ENCODE measurements around the gene MLLT3.

MLLT3 gene

DNA sequence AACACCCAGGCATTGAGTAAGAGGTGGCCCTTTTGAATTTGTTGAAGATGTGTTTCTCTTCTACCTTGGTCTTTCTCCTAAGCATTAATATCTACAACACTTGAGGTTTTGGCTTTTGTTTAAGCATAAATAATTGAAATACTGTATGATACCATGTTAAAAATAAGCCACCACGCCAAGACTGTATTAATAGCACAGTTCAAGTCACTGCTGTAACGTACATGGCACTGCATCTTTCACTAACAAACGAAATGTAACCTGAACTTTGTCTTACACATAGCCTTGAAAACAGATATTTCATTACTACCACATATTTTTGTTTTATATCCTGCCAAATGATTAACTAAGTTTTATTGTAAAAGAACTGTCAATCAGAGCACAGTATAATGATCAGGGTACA lies 112.8 kb downstream of the MLLT3 start:
- no peak for DNase-seq (ENCODE audit: low read depth)

GRCh38 chr9:20508242-20508641 lies 114.1 kb downstream of the MLLT3 start:
- no peak for DNase-seq (ENCODE audit: low read depth)

DNA sequence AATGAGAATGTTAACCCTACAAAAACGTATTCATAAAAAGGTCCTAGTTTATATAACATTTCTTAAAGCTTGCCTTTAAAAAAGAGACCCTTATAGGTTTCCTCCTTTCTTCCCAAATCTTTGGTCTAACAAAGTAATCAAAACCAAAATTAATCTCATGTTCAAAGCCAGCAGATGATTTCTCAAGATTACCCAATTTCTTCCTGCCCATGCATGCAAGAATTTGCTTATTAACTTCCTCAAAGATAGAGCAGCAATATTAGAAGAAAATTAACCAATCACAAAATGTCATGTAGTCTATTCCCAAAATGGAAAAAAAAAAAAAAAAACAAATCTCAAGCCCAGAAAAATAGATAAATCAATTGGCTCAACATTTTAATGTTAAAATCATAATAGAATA lies 114.9 kb downstream of the MLLT3 start:
- no peak for DNase-seq (ENCODE audit: low read depth)

GRCh38 chr9:20506099-20506900 lies 116.0 kb downstream of the MLLT3 start:
- no peak for DNase-seq (ENCODE audit: low read depth)

DNA sequence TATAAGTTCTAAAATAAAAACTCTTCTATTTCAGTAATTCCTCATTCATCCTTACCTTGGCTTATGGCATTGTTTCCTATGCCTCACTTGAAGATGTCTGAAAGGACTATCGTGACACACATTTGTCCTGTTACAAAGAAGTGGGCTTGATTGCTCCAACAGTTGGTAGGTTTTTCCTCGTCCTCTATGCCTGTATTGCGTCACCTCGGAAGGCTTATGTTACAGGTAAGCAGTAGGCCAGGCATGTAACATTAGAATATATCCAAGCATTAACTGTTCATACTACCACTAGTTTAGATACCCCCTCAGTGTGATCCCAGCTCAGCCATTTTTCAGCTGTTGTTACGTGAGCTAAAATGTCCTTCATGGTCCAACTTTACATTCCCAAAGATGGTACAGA lies 116.7 kb downstream of the MLLT3 start:
- DNase-seq (ENCODE audit: low read depth), result no peak

GRCh38 chr9:20504930-20505329 lies 117.4 kb downstream of the MLLT3 start:
- no peak for DNase-seq (ENCODE audit: low read depth)

DNA sequence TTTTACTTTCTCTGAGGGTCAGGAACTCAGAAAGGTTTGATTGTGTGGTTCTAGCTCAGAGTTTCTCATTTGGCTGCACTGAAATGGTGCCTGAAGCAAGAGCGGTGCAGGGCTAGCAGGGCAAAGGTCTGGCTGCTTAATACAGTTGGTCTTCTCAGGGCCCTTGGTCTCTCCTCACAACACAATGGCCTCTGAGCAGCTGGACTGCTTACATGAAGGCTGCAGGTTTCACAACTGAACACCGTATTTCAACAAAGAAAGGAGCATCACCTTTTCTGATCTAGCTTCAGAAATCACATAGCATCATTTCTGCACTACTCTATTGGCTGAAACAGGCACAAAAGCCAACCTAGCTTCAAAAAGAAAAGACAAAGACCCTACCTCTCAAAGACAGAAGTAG lies 122.2 kb downstream of the MLLT3 start:
- no peak for DNase-seq (ENCODE audit: low read depth)

DNA sequence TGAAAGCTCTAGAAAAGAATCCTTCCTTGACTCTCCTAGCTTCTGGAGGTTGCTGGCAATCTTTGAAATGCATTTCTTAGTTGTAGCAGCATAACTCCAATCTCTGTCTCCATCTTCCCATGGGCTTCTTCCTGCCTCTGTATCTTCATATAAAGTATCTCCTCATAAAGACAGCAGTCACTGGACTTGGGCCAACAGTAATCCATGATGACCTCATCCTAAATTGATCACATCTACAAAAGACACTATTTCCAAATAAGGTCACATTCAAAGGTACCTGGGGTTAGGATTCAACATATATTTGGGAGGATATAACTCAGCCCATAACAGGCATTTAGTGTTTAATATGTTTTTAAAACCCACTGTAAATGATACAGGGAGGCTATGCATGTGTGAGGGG lies 123.3 kb downstream of the MLLT3 start:
- no peak for DNase-seq (ENCODE audit: low read depth)

DNA sequence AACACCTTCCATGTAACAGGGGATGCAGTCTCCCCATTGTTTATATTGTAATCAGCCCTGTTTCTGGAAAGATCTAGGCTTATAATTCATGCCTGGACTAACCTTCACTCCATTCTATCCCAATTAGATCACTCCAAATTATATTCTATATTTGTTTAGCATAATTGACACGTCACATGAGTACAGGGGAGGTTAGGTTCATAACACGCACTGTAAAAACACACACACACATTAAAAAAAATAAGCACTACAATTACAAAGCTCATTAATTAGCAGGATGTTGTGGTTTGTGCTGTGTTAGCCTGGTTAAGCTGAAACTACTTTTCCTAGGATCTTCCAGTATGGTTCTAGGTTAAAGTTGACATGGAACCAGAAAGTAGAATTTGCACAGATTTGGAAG lies 126.0 kb downstream of the MLLT3 start:
- no peak for DNase-seq (ENCODE audit: low read depth)

DNA sequence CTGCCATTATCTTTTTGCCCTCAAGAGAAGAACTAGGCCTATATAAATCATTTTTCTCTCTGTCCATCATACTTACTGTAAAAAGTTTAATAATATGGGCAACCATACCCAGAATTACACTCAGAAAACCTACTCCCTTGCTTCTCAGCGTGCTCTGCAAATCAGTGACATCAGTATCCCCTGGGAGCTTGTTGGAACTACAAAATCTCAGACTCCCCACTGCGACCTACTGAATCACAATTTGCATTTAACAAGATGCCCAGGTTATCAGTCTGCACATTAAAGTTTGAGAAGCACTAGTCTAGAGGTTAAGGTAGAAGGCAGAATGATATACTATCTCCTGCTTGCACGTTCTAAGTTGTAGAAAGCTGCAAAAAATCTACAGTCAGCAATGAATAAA lies 127.2 kb downstream of the MLLT3 start:
- DNase-seq (ENCODE audit: low read depth), result no peak

DNA sequence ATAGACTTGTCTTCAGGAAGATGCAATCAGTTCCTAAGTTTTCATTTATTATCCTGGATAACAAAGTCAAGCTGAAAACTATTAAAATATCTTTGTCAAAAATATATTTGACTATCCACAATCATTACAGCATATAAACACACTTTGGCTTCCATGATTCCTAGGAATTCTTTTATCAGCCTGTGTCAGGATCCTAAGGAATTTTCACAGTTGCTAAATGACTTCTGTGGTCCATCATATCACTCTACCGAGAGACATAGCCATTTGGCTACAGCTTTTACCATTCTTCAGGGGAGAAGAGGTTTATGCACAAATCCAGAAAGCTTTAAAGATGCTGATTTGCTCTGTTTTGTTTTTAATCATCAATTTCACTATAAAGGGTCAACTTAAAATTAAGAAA lies 128.3 kb downstream of the MLLT3 start:
- no peak for DNase-seq (ENCODE audit: low read depth)

- no peak for DNase-seq (ENCODE audit: low read depth)
Measured at GRCh38 chr9:20492772-20493171, 129.5 kb downstream of the MLLT3 start.

DNA sequence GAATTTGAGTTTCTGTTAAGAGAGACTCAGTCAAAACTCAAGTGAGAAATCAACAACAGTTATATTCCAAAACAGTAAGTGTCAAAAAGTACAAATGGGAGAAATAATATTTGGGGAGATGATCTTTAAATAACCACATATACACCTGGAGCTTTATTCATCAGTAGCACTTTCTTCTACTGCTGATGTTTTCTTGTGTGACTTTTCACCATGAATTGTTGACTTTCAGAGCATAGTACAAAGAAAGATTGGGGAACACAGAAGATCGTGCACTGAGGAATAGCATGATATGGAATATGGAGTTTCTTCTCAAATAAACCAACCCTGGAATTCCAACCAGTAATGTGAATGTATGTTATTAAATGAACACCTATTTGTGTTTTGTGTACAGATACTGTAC lies 130.7 kb downstream of the MLLT3 start:
- DNase-seq (ENCODE audit: low read depth), result no peak

DNA sequence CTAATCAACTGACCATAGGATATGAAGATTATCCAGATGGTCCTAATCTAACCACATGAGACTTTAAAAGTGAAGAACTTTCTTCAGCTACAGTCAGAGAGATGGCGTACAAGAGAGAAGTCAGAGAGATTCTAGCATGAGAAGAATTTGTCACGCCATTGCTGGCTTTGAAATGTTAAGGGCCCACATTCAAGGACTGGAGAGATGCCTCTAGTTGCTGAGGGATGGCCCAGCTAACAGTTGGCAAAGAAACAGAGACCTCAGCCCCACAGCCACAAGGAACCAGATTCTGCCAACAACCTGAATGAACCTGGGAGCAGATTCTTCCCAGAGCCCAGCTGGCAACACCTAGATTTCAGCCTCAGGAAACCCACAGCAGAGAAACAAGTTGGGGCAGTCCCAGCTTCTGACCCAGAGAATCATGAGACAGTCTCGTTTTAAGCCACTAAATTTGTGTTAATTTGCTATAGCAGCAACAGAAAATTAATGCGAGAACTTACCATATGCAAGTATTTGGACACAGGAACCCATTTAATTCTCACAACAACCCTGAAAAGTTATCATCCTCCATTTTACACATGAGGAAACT lies 132.0 kb downstream of the MLLT3 start:
- DNase-seq (ENCODE audit: low read depth), result no peak

DNA sequence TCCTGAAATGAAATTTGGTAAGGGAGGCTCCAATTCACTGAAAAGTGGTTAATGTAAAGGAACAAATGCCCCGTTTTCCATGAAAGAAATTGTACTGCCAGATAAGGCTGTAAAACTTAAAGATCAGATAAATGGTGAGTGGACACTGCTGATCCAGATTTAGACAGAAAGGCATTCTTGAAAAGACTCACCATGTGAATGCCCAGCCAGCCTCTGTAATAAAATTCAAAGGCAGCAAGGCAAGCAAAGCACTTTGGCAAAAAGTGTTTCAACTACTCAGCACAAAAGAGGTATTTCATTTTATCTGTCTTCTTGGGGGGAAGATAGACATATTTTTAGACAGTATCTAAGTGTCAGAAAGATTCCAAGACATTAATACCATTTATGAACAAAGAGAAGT lies 133.6 kb downstream of the MLLT3 start:
- DNase-seq (ENCODE audit: low read depth), result no peak

DNA sequence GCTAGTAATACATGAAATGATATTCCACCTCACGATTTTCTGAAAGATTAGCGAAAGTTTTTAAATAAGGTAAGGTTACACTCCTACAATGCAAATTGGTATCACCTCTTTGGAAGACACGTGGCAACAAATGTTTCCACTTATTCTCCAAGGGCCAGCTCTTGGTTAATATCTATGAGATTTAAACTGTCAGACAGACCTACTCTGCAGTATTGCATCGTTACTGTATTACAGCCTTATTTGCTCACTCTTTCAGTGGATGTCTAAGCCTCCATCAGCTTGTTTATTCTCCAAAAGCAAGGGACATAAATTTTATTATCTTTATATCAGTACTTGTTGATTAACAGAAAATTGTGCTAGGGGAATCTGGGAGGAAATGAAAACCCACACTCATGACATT lies 135.7 kb downstream of the MLLT3 start:
- DNase-seq (ENCODE audit: low read depth), result no peak

DNA sequence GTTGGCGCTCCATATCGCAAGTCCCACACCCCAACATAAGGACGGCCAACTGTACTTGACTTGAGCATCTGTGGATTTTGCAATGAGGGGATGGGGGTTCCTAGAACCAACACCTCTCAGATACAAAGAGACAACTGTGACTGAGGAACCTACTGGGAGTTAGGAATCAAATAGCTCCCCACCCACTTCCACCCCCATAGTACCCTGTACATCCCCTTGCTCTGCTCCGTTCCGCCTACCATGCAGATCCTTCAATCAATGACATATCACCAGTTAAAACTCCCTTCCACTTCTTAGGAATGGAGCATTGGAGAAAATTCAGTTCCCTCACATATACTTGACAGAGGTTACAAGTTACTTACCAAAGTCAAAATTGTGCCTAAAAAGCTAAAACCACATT lies 140.9 kb downstream of the MLLT3 start:
- DNase-seq (ENCODE audit: low read depth), result no peak

- DNase-seq (ENCODE audit: low read depth), result no peak
Measured at GRCh38 chr9:20480249-20480648, 142.1 kb downstream of the MLLT3 start.

DNA sequence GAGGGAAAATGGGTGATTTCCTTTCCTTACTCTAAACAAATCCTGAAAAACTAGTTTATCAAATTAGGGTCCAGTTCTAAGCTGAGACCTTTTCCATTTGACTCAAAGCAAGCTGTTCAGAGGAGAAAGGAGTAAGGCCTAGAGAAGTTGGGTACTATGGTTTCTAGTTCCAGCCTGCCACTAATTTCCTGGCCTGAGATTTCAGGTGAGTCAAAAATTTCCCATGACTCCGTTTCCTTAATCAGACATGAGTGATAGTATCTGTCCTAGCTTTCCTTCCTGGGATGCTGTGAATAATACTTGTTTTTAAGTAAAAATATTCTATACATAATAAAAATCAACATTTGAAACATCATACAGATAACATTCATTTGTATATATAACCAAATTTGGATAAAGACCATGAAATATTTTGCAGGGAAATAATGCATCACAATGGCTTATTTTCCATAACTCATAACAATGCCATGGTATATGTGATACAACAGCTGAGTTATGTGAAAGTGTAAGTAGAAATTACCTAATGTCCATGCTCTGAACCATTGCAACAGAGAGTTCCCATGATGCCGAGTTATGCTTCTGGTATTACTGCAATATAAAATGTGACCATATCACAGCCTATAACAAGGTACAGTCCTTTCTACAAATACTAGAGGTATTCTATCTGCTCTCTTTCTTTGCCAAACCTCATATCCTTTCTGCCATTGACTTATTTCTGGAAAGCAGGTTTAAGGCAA lies 142.7 kb downstream of the MLLT3 start:
- DNase-seq (ENCODE audit: low read depth), result no peak

GRCh38 chr9:20478786-20479185 lies 143.5 kb downstream of the MLLT3 start:
- DNase-seq (ENCODE audit: low read depth), result no peak

DNA sequence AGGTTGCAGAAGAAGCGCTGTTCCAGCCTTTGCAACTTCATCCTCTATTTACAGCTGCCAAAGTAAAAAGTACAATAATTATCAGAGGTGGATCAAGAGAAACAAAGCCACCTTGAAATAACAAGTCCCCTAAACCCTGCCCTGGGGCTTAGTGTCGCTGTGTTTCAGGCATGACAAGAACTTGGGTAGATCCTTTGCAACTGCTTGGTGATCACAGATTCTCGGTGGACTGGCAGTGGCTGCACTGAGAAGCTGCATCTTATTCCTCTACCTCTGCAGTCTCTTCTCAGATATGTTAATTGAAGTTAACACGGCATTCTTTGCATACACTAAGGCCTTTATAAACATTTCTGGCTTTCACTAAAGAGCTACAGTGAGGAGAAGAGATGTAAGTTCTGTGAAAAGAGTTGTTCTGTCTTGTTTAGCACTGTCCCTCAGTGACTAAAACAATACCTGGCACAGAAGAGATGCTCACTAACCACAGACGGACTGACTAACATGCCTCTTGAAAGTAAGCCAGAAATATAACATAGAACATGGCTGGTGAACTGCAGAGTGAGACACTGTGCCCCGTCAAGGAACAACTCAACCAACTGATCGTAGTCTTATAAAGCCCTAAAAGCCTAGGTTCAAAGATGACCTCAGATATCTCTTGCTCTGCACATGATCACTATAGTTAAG lies 144.2 kb downstream of the MLLT3 start:
- DNase-seq (ENCODE audit: low read depth), result no peak

- no peak for DNase-seq (ENCODE audit: low read depth)
Measured at GRCh38 chr9:20476912-20477521, 145.3 kb downstream of the MLLT3 start.
